HG03045 (cell line): Measurements from ENCODE around the gene PTPRZ1.

ENCODE experiments used
- ATAC-seq: cut with Tn5 transposase; IDR thresholded peaks from one replicate; pipeline ENCODE4 v1.9.1; 2021; ENCODE audit warnings: mild to moderate bottlenecking, moderate library complexity; ENCODE audit not compliant: unreplicated experiment

The PTPRZ1 gene

DNA sequence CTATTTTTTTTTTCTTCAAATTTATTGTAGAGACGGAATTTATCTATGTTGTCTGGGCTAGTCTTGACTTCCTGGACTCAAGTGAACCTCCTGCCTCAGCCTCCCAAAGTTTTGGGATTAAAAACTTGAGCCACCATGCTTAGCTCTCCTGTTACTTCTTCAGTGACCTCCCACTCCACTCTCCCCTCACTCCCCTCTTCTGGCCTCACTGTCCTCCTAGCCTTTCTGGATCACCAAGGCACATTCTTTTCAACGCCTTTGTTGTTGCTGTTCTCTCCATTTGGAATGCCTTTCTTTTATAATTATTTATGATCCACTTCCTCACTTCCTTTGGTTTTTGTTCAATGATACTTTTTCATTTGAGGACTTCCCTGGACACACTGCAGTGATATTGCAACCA is 17.9 kb downstream of the PTPRZ1 start:
- no peak for ATAC-seq

DNA sequence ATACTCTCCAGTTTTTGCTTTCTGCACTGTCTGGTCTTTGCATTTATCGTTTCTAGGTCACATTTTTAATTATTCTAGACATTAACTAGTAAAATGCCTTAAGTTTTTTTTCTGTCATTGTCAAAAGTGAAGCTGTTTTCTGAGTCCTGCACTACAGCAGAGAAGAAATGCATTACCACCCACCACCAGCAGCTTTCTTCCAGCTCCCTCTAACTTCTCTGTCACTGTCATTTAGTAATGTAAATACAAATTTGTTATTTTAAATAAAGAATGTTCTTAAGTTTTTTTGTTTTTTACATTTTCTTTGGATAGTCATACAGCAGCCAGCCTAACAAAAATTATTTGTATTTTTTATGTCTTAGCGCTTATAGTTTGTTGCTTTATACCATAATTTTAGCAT is 18.8 kb downstream of the PTPRZ1 start:
- no peak for ATAC-seq

DNA sequence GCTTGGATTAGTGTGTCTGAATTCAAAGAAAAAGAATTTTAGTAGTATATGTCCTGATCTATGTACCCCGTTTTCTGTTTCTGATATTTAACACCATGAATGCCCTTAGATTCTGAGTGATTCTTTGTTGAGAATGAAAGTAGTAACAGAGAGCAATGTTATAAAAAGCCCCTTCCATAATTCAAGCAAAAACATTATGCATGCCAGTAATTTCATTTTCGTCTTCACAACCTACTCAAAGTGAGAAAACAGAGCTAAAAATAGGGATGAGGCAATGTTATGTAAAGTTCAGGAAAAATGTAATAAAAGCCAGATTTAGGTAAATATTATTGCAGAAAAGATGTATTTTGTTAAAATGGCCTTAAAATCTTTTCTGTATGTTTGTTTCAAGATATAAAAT is 28.1 kb downstream of the PTPRZ1 start:
- peak; percentile 64 for ATAC-seq

- ATAC-seq = no peak
These were observed 31.2 kb downstream of the PTPRZ1 start for GRCh38 chr7:121904120-121904519.

DNA sequence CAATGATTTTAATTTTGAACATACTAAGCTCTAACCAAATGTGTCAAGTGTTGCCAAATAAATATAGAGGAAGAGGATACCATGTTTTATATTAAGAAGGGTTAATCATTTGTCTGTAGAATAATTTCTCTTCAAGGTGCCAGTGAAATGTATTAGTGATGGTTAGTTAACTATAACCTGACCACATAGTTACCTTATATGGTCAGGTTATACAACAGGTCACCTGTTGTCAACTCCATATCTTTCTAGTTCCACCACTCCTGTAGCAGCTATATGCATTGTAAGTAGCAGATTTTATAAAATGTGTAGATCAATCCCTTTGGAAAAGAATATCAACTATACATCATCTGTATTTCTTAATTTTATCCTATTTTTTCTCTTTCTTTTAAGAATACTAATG is 35.1 kb downstream of the PTPRZ1 start:
- no peak for ATAC-seq

- ATAC-seq = no peak
These were observed 36.9 kb downstream of the PTPRZ1 start for GRCh38 chr7:121909716-121910345.

- ATAC-seq = no peak
These were observed 41.1 kb downstream of the PTPRZ1 start for GRCh38 chr7:121913947-121914675.

DNA sequence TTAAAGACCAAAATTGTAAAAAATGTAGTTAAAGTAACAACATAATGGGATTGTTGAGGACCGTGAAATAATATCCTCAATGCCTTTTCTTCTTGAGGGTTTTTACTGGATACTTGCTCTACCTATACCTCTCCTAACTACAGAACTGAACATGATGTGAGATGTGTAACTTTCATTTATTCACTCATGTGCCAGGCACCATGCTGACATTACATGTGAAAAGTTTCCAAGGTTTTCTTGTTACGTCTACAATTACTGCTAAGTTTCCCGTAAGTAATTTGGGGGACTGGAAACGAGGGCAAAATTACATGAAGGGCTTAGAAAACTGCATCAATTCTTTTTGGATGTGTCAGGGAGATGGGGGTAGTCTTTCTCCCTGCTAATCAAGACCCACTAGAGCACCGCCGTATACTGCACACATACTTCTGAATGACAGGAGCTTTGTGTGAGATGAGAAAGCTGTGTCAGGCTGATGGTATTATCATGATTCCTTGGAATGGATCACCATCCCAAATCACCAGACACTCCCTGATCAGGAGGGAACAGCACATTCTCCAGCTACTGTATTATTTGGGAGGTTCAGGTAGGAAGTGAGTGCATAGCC is 41.8 kb downstream of the PTPRZ1 start:
- no peak for ATAC-seq

- no peak for ATAC-seq
These were observed 43.2 kb downstream of the PTPRZ1 start for GRCh38 chr7:121916211-121916610.

- ATAC-seq = no peak
These were observed 47.0 kb downstream of the PTPRZ1 start for GRCh38 chr7:121919986-121920385.

GRCh38 chr7:121924269-121925186 is 51.6 kb downstream of the PTPRZ1 start:
- no peak for ATAC-seq

DNA sequence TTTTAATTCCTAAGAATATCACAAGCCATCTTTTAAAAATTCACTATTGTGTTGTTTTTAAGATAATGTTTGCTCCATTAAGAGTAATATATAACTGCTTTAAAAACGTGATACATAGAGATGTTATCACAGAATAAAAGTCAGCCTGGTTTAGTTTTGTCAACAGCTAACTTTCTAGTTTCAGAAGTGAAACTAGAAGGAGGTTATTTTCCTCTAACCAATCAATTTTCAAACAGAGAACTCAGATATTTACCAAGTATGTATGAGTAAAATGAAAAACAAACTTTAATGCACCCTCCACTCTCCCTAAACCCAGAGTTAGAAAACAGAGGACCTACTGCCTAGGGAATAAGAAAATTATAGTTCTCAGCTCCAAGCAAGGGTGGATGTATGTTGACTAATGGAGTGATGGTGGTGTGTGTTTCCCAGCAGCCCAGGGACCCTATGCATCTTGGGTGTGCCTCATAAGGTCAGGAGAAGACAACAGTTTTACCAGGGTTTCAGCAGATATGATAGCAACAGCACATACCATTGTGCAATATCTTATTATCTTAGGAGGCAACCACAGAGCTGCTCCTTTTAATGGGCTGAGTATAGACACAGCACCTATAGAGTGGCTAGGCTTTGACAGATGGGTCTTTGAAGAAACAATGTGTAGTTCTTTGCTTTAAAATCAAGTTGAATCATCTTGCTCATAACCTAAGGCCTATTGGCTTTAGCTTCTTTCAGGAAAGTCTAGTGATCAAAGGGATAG is 58.4 kb downstream of the PTPRZ1 start:
- no peak for ATAC-seq

GRCh38 chr7:121932768-121933167 is 59.8 kb downstream of the PTPRZ1 start:
- ATAC-seq = no peak

GRCh38 chr7:121936951-121937623 is 64.1 kb downstream of the PTPRZ1 start:
- ATAC-seq = no peak

GRCh38 chr7:121938429-121938996 is 65.6 kb downstream of the PTPRZ1 start:
- no peak for ATAC-seq

DNA sequence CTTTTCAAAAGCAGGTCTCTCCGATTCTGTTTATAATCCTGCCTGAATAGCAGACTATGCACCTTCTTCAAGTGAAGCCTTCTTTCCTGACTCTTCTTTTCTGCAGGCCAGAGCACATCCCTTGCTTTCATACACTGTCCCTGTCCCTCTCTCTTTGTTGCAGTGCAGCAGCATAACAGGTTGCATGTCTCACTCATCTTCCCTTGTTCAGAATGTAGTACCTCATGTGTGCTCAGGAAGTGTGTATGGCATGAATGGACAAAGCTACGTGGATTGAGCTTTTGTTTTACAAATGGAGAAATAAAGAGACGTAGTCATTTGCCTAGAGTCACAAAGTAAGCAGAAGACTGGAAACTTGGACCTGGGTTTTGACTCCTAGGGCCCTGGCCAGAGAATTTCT is 68.0 kb downstream of the PTPRZ1 start:
- no peak for ATAC-seq

DNA sequence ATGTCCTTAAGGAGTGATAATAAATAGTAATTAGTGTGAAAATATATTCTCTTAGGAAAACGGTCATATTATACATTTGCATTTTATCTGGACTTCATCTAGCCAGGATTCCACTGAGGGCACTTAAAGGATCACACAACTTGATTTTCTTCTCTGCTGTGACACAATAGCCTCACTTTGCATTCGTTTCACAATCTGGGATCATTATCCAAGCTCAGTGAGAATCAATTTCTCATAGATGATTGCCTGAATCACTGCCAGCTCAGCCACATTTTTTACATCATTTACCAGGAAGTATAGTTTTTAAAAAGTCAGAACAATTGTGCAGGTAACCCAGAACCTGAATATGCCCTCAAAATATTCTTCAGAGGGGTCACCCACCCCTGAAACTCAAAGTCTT is 68.9 kb downstream of the PTPRZ1 start:
- no peak for ATAC-seq

GRCh38 chr7:121945066-121945465 is 72.1 kb downstream of the PTPRZ1 start:
- no peak for ATAC-seq

DNA sequence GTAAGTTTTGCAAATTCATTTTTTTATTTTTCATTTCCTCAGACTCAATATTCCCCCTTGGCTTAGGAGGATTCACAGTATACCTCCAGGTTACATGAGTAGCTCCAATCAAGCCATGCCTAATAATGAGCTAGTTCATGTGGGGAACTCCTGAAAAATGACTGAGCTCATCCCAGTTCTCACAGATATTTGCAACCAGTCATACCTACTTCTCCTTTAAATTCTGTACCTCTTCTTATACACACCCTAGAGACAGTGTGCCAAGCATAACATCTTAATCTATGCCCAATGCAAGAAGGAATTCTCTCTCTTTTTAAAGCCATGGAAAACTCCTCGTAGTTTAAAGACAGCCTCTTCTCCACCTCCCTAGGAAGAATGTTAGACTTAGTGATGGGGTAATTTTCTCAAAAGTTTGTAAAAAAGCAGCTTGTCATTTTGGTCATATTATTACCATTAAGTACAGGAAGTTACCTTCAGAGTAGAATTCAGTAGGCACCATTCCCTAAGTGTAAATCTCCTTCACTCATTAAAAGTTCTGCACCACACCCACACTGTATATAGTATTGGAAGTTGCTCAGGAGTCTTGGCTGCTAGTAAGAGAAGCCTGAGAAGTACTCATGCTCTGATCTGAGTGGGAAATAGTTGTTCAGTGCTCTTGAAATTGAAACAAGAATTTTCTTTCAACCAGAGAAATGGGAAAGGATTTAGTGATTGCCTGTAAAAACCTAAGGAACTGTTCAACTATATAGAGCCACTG is 72.7 kb downstream of the PTPRZ1 start:
- no peak for ATAC-seq
